Psoas muscle (tissue), 8 donors: ENCODE data around the gene YWHAQ. TPM values are rescaled to one million over a fixed set of nuclear protein-coding genes. Genes with fewer than 3 reads are reported as not detected.

Experiments
- ATAC-seq, 4 donors: fragments of 200-7000 bp; cut with Tn5 transposase; one replicate each; pipeline ENCODE4 v1.9.1; 2020; ENCODE audit warnings: moderate library complexity in 3 of 4, mild to moderate bottlenecking in 2 of 4
- DNase-seq, 2 donors: peaks; one replicate each; pipeline ENCODE4 v3.0.0-alpha.2; 2020
- H3K27ac ChIP-seq: fragments of 200-600 bp; one replicate; pipeline ENCODE4 v1.8.0; 2022
- H3K27me3 ChIP-seq, 3 donors: fragments of 200-600 bp in 1 of 3; one replicate each; pipeline versions ENCODE4 v1.6.1 to v1.8.0; 2013 to 2022; ENCODE audit warnings: low read length in 2 of 3, mild to moderate bottlenecking in 2 of 3, moderate library complexity in 1 of 3; ENCODE audit not compliant: insufficient read depth in 3 of 3
- H3K36me3 ChIP-seq, 2 donors: fragments of 200-600 bp in 1 of 2; one replicate each; pipeline versions ENCODE4 v1.6.1 to v1.8.0; 2013 to 2022; ENCODE audit warnings: low read depth in 1 of 2, mild to moderate bottlenecking in 1 of 2, moderate library complexity in 1 of 2; ENCODE audit not compliant: insufficient read depth in 1 of 2
- H3K4me1 ChIP-seq: fragments of 200-600 bp; one replicate; pipeline ENCODE4 v1.8.0; 2022
- H3K4me3 ChIP-seq: fragments of 200-600 bp; one replicate; pipeline ENCODE4 v1.8.0; 2022; ENCODE audit warnings: mild to moderate bottlenecking
- H3K9me3 ChIP-seq: fragments of 200-600 bp; one replicate; pipeline ENCODE4 v1.8.0; 2022
- CTCF ChIP-seq: fragments of 200-600 bp; IDR thresholded peaks from one replicate; pipeline ENCODE4 v1.8.0; 2022; ENCODE audit warnings: antibody characterized with exemption
- WGBS, 3 donors: extraction: QIAGEN DNeasy Blood & Tissue Kit; methylation state at CpG; one replicate each; pipeline versions ENCODE4 v1.1.6 to v1.1.7; 2013; 5-methylcytosine and 5-hydroxymethylcytosine counted together
- intact Hi-C, 2 donors: fragments of 100-400 bp; cut with DNase I; formaldehyde crosslinking; loops; one replicate each; pipeline versions ENCODE4 v1.11.0 to v1.14.2; 2022
- polyA plus RNA-seq, 3 donors: library from polyadenylated mRNA; stranded (reverse); fragments of 200-250 nt; gene quantifications; one replicate each; pipeline ENCODE4 v1.2.3, GENCODE V29; 2013
- total RNA-seq, 4 donors: library from RNA; stranded (reverse); fragmentation: NEBNext Ultra II Directional in 2 of 4; extraction: Animal tissue kit (Norgen Biotek cat#: 25700) in 2 of 4; gene quantifications; one replicate each; pipeline versions ENCODE4 v1.2.1 to v1.2.4, GENCODE V29; 2021 to 2023
- donor health status: healthy with polysubstance abuse.
- donor health status: DM: no; HTN: no; CAD: no; lungs with moderate emphysema.
- donor health status: Bipolar disorder and iron deficiency.
- donor health status: healthy.
- donor health status: DM: yes; HTN: yes; CAD: no.
- donor health status: DM: no; HTN: no; CAD: no.
- donor health status: DM: no; HTN: no; CAD: no.
- donor health status: DM: yes; HTN: yes; CAD: no.

YWHAQ gene
- total and polyA plus RNA-seq, 7 donors: 41.5 to 74.7 (median 57.3) TPM

GRCh38 chr2:9646196-9647030 lies 15.6 kb upstream of the YWHAQ start:
- Histone ChIP-seq H3K4me1 (no peaks in the 10 kb centered on the region), H3K36me3 (no peaks in the 10 kb centered on the region), H3K4me3 (no peak overlapping the region), H3K9me3 (no peaks in the 10 kb centered on the region), H3K27ac (no peak overlapping the region), H3K27me3 (no peaks in the 10 kb centered on the region)
- 73 to 76% (median 74%) methylated on average over 17 of the region's 17 CpGs for WGBS, 3 donors
- ATAC-seq (no peak), DNase-seq (no peak)
- intact Hi-C loops: no loop called here
- no peak for TF ChIP-seq CTCF

GRCh38 chr2:9644603-9645002 lies 13.8 kb upstream of the YWHAQ start:
- no peak for TF ChIP-seq CTCF
- H3K36me3 ChIP-seq: no peaks in the 10 kb centered on the region

GRCh38 chr2:9644021-9644420 lies 13.2 kb upstream of the YWHAQ start:
- no peak for TF ChIP-seq CTCF
- intact Hi-C loops: no loop called here
- no peak overlapping the region for H3K4me3 ChIP-seq
- no peaks in the 10 kb centered on the region for H3K4me1 ChIP-seq
- no peaks in the 10 kb centered on the region for H3K27me3 ChIP-seq
- WGBS, 3 donors: 87 to 95% (median 91%) methylated on average over 7 of the region's 7 CpGs
- H3K36me3 ChIP-seq: no peaks in the 10 kb centered on the region
- H3K9me3 ChIP-seq: no peaks in the 10 kb centered on the region
- H3K27ac ChIP-seq: no peak overlapping the region
- ATAC-seq (no peak), DNase-seq (no peak)

More at GRCh38 chr2:9644603-9645002, 13.8 kb upstream of the YWHAQ start:
- intact Hi-C loops: no loop called here
- WGBS, 3 donors: 88 to 94% (median 88%) methylated on average over 9 of the region's 9 CpGs
- no peak overlapping the region for H3K4me3 ChIP-seq
- no peaks in the 10 kb centered on the region for H3K27me3 ChIP-seq
- no peak for DNase-seq
- H3K27ac ChIP-seq: no peak overlapping the region
- no peaks in the 10 kb centered on the region for H3K9me3 ChIP-seq
- ATAC-seq: no peak
- H3K4me1 ChIP-seq: no peaks in the 10 kb centered on the region

- ATAC-seq: no peak
Observed at GRCh38 chr2:9641641-9642040, 10.8 kb upstream of the YWHAQ start.

More at GRCh38 chr2:9641641-9642040, 10.8 kb upstream of the YWHAQ start:
- intact Hi-C loops: no loop called here
- no peaks in the 10 kb centered on the region for H3K27me3 ChIP-seq
- H3K4me1 ChIP-seq: peaks cover 4% of the 10 kb centered on the region
- no peaks in the 10 kb centered on the region for H3K9me3 ChIP-seq
- 59 to 84% (median 74%) methylated on average over 4 of the region's 4 CpGs for WGBS, 3 donors
- DNase-seq: no peak
- no peaks in the 10 kb centered on the region for H3K36me3 ChIP-seq
- H3K4me3 ChIP-seq: no peak overlapping the region
- no peak overlapping the region for H3K27ac ChIP-seq
- no peak for TF ChIP-seq CTCF
